Measurements from ENCODE around the gene PTPRG.

The PTPRG gene

DNA sequence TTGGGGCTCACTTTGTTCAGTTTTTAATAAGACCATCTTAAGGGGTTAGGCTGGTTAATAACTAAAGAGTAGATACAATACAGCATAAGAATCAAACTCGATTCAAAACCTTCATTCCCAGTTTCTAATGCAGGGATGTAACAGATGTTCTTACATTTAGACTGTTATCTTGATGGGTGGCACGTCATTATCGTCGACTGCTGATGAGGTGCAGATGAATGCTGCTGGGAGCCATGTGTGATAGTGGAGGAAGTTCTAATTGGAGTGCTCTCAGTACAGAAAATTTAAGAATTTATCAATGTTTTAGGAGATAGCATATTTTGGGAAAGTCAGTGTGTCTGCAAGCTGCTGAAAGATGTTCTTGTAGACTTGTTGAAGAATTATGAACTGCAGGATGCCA lies 331.5 kb downstream of the PTPRG start:
- H3K9me2 ChIP-seq (replicated peaks; ENCODE audit: low read depth, low read length): no peaks in the 10 kb centered on the region
- H3F3A ChIP-seq (ENCODE audit: low read depth): no peaks in the 10 kb centered on the region
- H3K36me3 ChIP-seq (ENCODE audit: insufficient read depth, low read length): no peaks in the 10 kb centered on the region
- no peaks in the 10 kb centered on the region for H4K20me1 ChIP-seq (ENCODE audit: insufficient read depth, low read length, poor library complexity, severe bottlenecking)
- H2AFZ ChIP-seq (ENCODE audit: low read length): no peak overlapping the region
- no peaks in the 10 kb centered on the region for H3K27me3 ChIP-seq (ENCODE audit: insufficient read depth, low read length, poor library complexity, severe bottlenecking)
- no peak for TF ChIP-seq EZH2phosphoT487 (IDR thresholded peaks at IDR 0.05; ENCODE audit: borderline replicate concordance)
- TF ChIP-seq, protein P1, sequence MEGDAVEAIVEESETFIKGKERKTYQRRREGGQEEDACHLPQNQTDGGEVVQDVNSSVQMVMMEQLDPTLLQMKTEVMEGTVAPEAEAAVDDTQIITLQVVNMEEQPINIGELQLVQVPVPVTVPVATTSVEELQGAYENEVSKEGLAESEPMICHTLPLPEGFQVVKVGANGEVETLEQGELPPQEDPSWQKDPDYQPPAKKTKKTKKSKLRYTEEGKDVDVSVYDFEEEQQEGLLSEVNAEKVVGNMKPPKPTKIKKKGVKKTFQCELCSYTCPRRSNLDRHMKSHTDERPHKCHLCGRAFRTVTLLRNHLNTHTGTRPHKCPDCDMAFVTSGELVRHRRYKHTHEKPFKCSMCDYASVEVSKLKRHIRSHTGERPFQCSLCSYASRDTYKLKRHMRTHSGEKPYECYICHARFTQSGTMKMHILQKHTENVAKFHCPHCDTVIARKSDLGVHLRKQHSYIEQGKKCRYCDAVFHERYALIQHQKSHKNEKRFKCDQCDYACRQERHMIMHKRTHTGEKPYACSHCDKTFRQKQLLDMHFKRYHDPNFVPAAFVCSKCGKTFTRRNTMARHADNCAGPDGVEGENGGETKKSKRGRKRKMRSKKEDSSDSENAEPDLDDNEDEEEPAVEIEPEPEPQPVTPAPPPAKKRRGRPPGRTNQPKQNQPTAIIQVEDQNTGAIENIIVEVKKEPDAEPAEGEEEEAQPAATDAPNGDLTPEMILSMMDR (conservative IDR thresholded peaks at IDR 0.05; ENCODE audit: low read length): no peak
- no peak overlapping the region for H3K9ac ChIP-seq (ENCODE audit: low read depth, low read length, poor library complexity, severe bottlenecking)
- H3K79me2 ChIP-seq (ENCODE audit: insufficient read depth, low read length): no peaks in the 10 kb centered on the region
- no peak overlapping the region for H3K4me2 ChIP-seq (ENCODE audit: low read depth, low read length, poor library complexity, severe bottlenecking)
- no peak overlapping the region for H3K4me3 ChIP-seq (ENCODE audit: low read length, poor library complexity, severe bottlenecking)
- peaks cover 13% of the 10 kb centered on the region for H3K4me1 ChIP-seq (ENCODE audit: insufficient read depth, low read length, poor library complexity, severe bottlenecking)
- no peaks in the 10 kb centered on the region for H3K9me3 ChIP-seq (ENCODE audit: insufficient read depth, low read depth, low read length)

DNA sequence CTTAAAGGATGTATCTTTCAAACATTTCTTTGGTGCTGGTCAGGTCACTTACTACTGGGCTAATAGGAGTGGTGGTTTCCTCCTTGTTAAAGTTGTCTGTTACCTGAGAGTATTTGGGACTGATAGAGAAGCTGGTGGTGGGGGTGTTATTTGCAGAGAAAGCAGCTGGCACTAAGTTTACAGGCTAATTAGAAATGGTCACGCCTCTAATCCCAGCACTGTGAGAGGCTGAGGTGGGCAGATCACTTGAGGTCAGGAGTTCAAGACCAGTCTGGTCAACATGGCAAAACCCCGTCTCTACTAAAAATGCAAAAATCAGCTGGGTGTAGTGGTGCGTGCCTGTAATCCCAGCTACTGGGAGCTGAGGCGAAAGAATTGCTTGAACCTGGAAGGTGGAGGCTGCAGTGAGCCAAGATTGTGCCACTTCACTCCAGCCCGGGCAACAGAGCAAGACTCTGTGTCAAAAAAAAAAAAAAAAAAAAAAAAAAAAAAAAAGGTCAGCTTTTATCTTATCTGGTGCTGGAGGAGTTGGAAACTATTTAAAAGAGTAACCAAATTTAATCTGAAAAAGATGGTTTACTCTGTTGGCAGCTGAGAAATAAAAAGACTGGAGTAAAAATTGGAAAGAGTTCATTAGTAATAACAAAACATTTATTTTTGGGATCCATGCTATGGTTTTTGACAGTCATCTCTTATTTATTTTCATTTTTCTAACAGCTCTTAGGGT lies 332.6 kb downstream of the PTPRG start:
- H2AFZ ChIP-seq (ENCODE audit: low read length): no peak overlapping the region
- H3K27me3 ChIP-seq (ENCODE audit: insufficient read depth, low read length, poor library complexity, severe bottlenecking): no peaks in the 10 kb centered on the region
- H3K79me2 ChIP-seq (ENCODE audit: insufficient read depth, low read length): no peaks in the 10 kb centered on the region
- H3K9me2 ChIP-seq (replicated peaks; ENCODE audit: low read depth, low read length): no peaks in the 10 kb centered on the region
- H3K9ac ChIP-seq (ENCODE audit: low read depth, low read length, poor library complexity, severe bottlenecking): no peak overlapping the region
- no peaks in the 10 kb centered on the region for H4K20me1 ChIP-seq (ENCODE audit: insufficient read depth, low read length, poor library complexity, severe bottlenecking)
- H3F3A ChIP-seq (ENCODE audit: low read depth): no peaks in the 10 kb centered on the region
- TF ChIP-seq, protein P1 (conservative IDR thresholded peaks at IDR 0.05; ENCODE audit: low read length): no peak
- TF ChIP-seq EZH2phosphoT487 (IDR thresholded peaks at IDR 0.05; ENCODE audit: borderline replicate concordance): no peak
- no peaks in the 10 kb centered on the region for H3K36me3 ChIP-seq (ENCODE audit: insufficient read depth, low read length)
- no peak overlapping the region for H3K4me3 ChIP-seq (ENCODE audit: low read length, poor library complexity, severe bottlenecking)
- no peaks in the 10 kb centered on the region for H3K9me3 ChIP-seq (ENCODE audit: insufficient read depth, low read depth, low read length)
- peaks cover 13% of the 10 kb centered on the region for H3K4me1 ChIP-seq (ENCODE audit: insufficient read depth, low read length, poor library complexity, severe bottlenecking)
- H3K4me2 ChIP-seq (ENCODE audit: low read depth, low read length, poor library complexity, severe bottlenecking): no peak overlapping the region

DNA sequence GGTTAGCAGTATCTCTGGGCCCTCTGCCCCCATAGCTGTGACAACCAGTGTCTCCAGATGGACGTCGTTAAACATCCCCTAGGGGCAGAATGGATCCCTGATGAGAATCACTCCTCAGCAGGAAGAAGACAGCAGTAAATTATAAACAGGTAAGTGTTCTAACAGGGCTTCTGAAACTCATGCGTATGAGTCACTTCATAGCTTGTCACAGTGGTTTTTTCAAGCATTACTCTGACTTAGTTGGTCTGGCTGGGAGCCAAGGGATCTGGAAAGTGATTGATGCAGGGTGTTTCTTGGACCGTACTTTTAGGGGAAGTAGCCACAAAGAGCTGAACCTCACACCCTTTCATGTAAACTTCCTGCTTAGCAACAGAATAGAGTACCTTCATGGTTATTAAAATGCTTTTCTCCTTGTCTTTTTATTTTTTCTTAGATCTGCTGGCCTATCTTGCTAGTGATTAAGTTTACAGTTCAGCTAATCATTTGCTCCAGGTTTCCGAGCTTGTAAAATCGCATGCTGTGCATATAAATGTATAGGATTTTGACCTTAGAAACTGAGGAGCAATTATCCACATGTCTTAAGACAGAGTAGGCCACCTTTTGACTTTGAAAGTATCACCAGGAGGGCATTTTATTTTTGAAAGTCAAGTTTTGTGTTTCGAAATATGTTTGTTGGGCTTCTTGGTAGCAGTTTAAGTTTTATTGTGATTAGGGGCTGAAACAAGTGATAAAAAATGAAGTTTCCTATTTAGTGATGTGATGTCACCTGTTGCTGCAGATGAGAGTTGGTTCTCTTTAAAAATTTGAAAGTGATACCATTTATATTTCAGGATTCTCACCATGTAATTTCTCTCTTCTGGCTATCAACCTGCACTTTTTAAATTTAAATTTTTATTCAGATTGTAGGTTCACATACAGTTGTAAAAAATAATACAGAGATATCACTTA lies 333.9 kb downstream of the PTPRG start:
- Histone ChIP-seq H4K20me1 (ENCODE audit: insufficient read depth, low read length, poor library complexity, severe bottlenecking) (no peaks in the 10 kb centered on the region), H3K79me2 (ENCODE audit: insufficient read depth, low read length) (no peaks in the 10 kb centered on the region), H2AFZ (ENCODE audit: low read length) (no peak overlapping the region)

More for the DNA sequence above, 333.9 kb downstream of the PTPRG start:
- peak overlapping the region; percentile 30 for H3K4me2 ChIP-seq (ENCODE audit: low read depth, low read length, poor library complexity, severe bottlenecking)
- no peaks in the 10 kb centered on the region for H3F3A ChIP-seq (ENCODE audit: low read depth)
- H3K27me3 ChIP-seq (ENCODE audit: insufficient read depth, low read length, poor library complexity, severe bottlenecking): no peaks in the 10 kb centered on the region
- no peak overlapping the region for H3K9ac ChIP-seq (ENCODE audit: low read depth, low read length, poor library complexity, severe bottlenecking)
- no peaks in the 10 kb centered on the region for H3K36me3 ChIP-seq (ENCODE audit: insufficient read depth, low read length)
- TF ChIP-seq EZH2phosphoT487 (IDR thresholded peaks at IDR 0.05; ENCODE audit: borderline replicate concordance): no peak
- TF ChIP-seq, protein P1 (conservative IDR thresholded peaks at IDR 0.05; ENCODE audit: low read length): peak; percentile 23
- H3K4me3 ChIP-seq (ENCODE audit: low read length, poor library complexity, severe bottlenecking): peak overlapping the region; percentile 0
- no peaks in the 10 kb centered on the region for H3K9me2 ChIP-seq (replicated peaks; ENCODE audit: low read depth, low read length)
- H3K9me3 ChIP-seq (ENCODE audit: insufficient read depth, low read depth, low read length): no peaks in the 10 kb centered on the region
- peaks cover 13% of the 10 kb centered on the region for H3K4me1 ChIP-seq (ENCODE audit: insufficient read depth, low read length, poor library complexity, severe bottlenecking)

Measured in Loucy (cell line).